SK-N-SH (cell line): ENCODE results near the gene THADA. TPM values are rescaled to one million over a fixed set of nuclear protein-coding genes. Genes with fewer than 3 reads are reported as not detected.

Source experiments
- CTCF ChIA-PET: fragments of 300-600, 350-600 bp; formaldehyde crosslinking; extraction: SDS; loops from one replicate; lab custom pipeline; 2021; lab: Yijun Ruan, JAX
- POLR2A ChIA-PET: fragments of 350-600 bp; sonication (Branson Sonifier 250); formaldehyde crosslinking; extraction: SDS; loops from one replicate; lab custom pipeline; 2020; ENCODE audit warnings: antibody characterized with exemption, inconsistent platforms; lab: Yijun Ruan, JAX
- DNase-seq: peaks from one replicate; pipeline ENCODE4 v3.0.0; 2012
- H2AFZ ChIP-seq: fragments of 200-600 bp; sonication (generic); 2 replicates; pipeline ENCODE4 v1.8.1; 2016; ENCODE audit warnings: antibody characterized with exemption, mild to moderate bottlenecking, low read depth
- H3F3A ChIP-seq: fragments of 200-600 bp; sonication (generic); replicated peaks from 2 replicates; pipeline ENCODE3; 2016; ENCODE audit warnings: antibody characterized with exemption, mild to moderate bottlenecking; ENCODE audit not compliant: insufficient read depth
- H3K27ac ChIP-seq, 2 experiments: fragments of 200-500 bp in 1 of 2; fragments of 200-600 bp in 1 of 2; sonication (Bioruptor generic) in 1 of 2; sonication (generic), shearing (Covaris generic) in 1 of 2; 2 replicates each; pipeline versions ENCODE4 v1.5.1 to v1.6.1; 2014 to 2016; ENCODE audit warnings: low read depth in 2 of 2, inconsistent platforms in 1 of 2, low read length in 1 of 2, mild to moderate bottlenecking in 1 of 2, mixed read lengths in 1 of 2
- H3K27me3 ChIP-seq: fragments of 200-600 bp; sonication (generic), shearing (Covaris generic); 2 replicates; pipeline ENCODE4 v1.6.1; 2016; ENCODE audit warnings: mixed run types; ENCODE audit not compliant: insufficient read depth
- H3K36me3 ChIP-seq, 2 experiments: fragments of 200-500 bp in 1 of 2; fragments of 200-600 bp in 1 of 2; sonication (Bioruptor generic) in 1 of 2; sonication (generic) in 1 of 2; replicated peaks in 1 of 2; 2 replicates each; pipeline versions ENCODE3 to v1.5.1; 2014 to 2016; ENCODE audit warnings: low read length in 1 of 2, mild to moderate bottlenecking in 1 of 2; ENCODE audit not compliant: insufficient read depth in 2 of 2, control insufficient read depth in 1 of 2
- H3K4me1 ChIP-seq, 2 experiments: fragments of 200-500 bp in 1 of 2; fragments of 200-600 bp in 1 of 2; sonication (Bioruptor generic) in 1 of 2; sonication (generic), shearing (Covaris generic) in 1 of 2; 2 replicates each; pipeline versions ENCODE4 v1.5.1 to v1.6.1; 2014 to 2016; ENCODE audit warnings: low read depth in 1 of 2, low read length in 1 of 2, mixed run types in 1 of 2; ENCODE audit not compliant: insufficient read depth in 2 of 2, control insufficient read depth in 1 of 2
- H3K4me2 ChIP-seq: fragments of 200-600 bp; sonication (generic), shearing (Covaris generic); 2 replicates; pipeline ENCODE4 v1.6.1; 2017; ENCODE audit warnings: mixed run types
- H3K4me3 ChIP-seq, 2 experiments: fragments of 200-500 bp in 1 of 2; fragments of 200-600 bp in 1 of 2; sonication (Bioruptor generic) in 1 of 2; sonication (generic), shearing (Covaris generic) in 1 of 2; 2 replicates each; pipeline versions ENCODE4 v1.5.1 to v1.8.1; 2014 to 2016; ENCODE audit warnings: low read depth in 2 of 2, inconsistent platforms in 1 of 2, low read length in 1 of 2, mild to moderate bottlenecking in 1 of 2, mixed read lengths in 1 of 2, moderate library complexity in 1 of 2
- H3K79me2 ChIP-seq: fragments of 200-600 bp; sonication (generic); 2 replicates; pipeline ENCODE4 v1.8.1; 2017; ENCODE audit warnings: mild to moderate bottlenecking; ENCODE audit not compliant: insufficient read depth
- H3K9ac ChIP-seq: fragments of 200-600 bp; sonication (generic); 2 replicates; pipeline ENCODE4 v1.6.1; 2017; ENCODE audit warnings: mixed run types
- H3K9me2 ChIP-seq: fragments of 200-600 bp; sonication (generic); 2 replicates; pipeline ENCODE4 v1.6.1; 2017; ENCODE audit warnings: mixed run types
- H3K9me3 ChIP-seq: fragments of 200-600 bp; sonication (generic); 2 replicates; pipeline ENCODE4 v1.6.1; 2017; ENCODE audit warnings: mixed run types, mild to moderate bottlenecking, moderate library complexity
- H4K20me1 ChIP-seq: fragments of 200-600 bp; sonication (generic); 2 replicates; pipeline ENCODE4 v1.6.1; 2017; ENCODE audit warnings: mild to moderate bottlenecking, mixed run types; ENCODE audit not compliant: insufficient read depth
- CHD2 ChIP-seq: fragments of 150-350 bp; IDR thresholded peaks from 2 replicates; pipeline ENCODE4 v1.6.1; 2018; ENCODE audit warnings: low read length; ENCODE audit not compliant: partially characterized antibody
- EP300 ChIP-seq, 2 experiments: IDR thresholded peaks; 2 replicates each; pipeline versions ENCODE4 v1.4.0 to v1.6.1; 2012; ENCODE audit warnings: borderline replicate concordance in 1 of 2, low read depth in 1 of 2, low read length in 1 of 2
- EZH2phosphoT487 ChIP-seq: fragments of 200-600 bp; sonication (generic); IDR thresholded peaks from 2 replicates; pipeline ENCODE4 v1.6.1; 2017; ENCODE audit warnings: low read depth, mixed run types, mild to moderate bottlenecking, antibody characterized with exemption, moderate library complexity, borderline replicate concordance
- FOSL2 ChIP-seq: IDR thresholded peaks from 2 replicates; pipeline ENCODE4 v1.4.0; 2012; ENCODE audit warnings: low read depth, mild to moderate bottlenecking, moderate library complexity, borderline replicate concordance
- FOXM1 ChIP-seq: IDR thresholded peaks from 2 replicates; pipeline ENCODE4 v1.4.0; 2012; ENCODE audit warnings: low read depth, mild to moderate bottlenecking
- GATA2 ChIP-seq: sonication (generic); formaldehyde crosslinking; IDR thresholded peaks from 2 replicates; pipeline ENCODE4 v1.5.0; 2020; ENCODE audit warnings: mild to moderate bottlenecking, missing genetic modification reagents
- MXI1 ChIP-seq: IDR thresholded peaks from 2 replicates; pipeline ENCODE4 v1.6.1; 2012; ENCODE audit warnings: mild to moderate bottlenecking, low read depth, low read length, improper control_type of control experiment
- NRF1 ChIP-seq: IDR thresholded peaks from 2 replicates; pipeline ENCODE4 v1.6.1; 2012; ENCODE audit warnings: low read depth, mild to moderate bottlenecking, low read length
- RCOR1 ChIP-seq: fragments of 150-350 bp; IDR thresholded peaks from 2 replicates; pipeline ENCODE4 v1.6.1; 2017; ENCODE audit warnings: antibody characterized with exemption, low read length
- RFX5 ChIP-seq: IDR thresholded peaks from 2 replicates; pipeline ENCODE4 v1.6.1; 2012; ENCODE audit warnings: mild to moderate bottlenecking, improper control_type of control experiment, low read length
- RXRA ChIP-seq: IDR thresholded peaks from 2 replicates; pipeline ENCODE4 v1.4.0; 2012; ENCODE audit warnings: low read depth, mild to moderate bottlenecking, borderline replicate concordance
- TAF1 ChIP-seq: IDR thresholded peaks from 2 replicates; pipeline ENCODE4 v1.6.1; 2012; ENCODE audit warnings: low read depth, mild to moderate bottlenecking, low read length, moderate library complexity, borderline replicate concordance
- TCF12 ChIP-seq: IDR thresholded peaks from 2 replicates; pipeline ENCODE4 v1.4.0; 2012
- TEAD4 ChIP-seq: IDR thresholded peaks from 2 replicates; pipeline ENCODE4 v1.4.0; 2012; ENCODE audit warnings: mild to moderate bottlenecking, borderline replicate concordance; ENCODE audit not compliant: insufficient read depth
- YY1 ChIP-seq: IDR thresholded peaks from 2 replicates; pipeline ENCODE4 v1.4.0; 2012; ENCODE audit warnings: low read depth, mild to moderate bottlenecking
- WGBS: methylation state at CpG from one replicate; pipeline ENCODE4 v1.1.6; 2017; ENCODE audit warnings: low lambda C conversion rate; 5-methylcytosine and 5-hydroxymethylcytosine counted together
- polyA plus RNA-seq, 3 experiments: library from polyadenylated mRNA; depleted of rRNA; stranded (reverse); fragments of >200 nt; gene quantifications; 2 replicates each; pipeline ENCODE4 v1.2.3, GENCODE V29; 2012
- TF ChIP-seq, protein P1 (sequence below): IDR thresholded peaks from 2 replicates; pipeline ENCODE4 v1.4.0; 2012; ENCODE audit warnings: low read depth, borderline replicate concordance
- TF ChIP-seq, protein P2 (sequence below): fragments of 150-350 bp; IDR thresholded peaks from 2 replicates; pipeline ENCODE4 v1.6.1; 2016; ENCODE audit warnings: mild to moderate bottlenecking, low read depth, low read length
- TF ChIP-seq, protein P3 (sequence below): IDR thresholded peaks from 2 replicates; pipeline ENCODE4 v1.4.0; 2012; ENCODE audit warnings: low read depth, borderline replicate concordance
- TF ChIP-seq, protein P4 (sequence below): IDR thresholded peaks from 2 replicates; pipeline ENCODE4; 2012
- TF ChIP-seq, protein P5 (sequence below): fragments of 200-600 bp; sonication (generic); IDR thresholded peaks from 2 replicates; pipeline ENCODE4 v1.6.1; 2017; ENCODE audit warnings: antibody characterized with exemption, mild to moderate bottlenecking, moderate library complexity

Gene THADA
- polyA plus RNA-seq, 1 of the 3 experiments (the other 2 are of a cell fraction), result 25.6 TPM

DNA sequence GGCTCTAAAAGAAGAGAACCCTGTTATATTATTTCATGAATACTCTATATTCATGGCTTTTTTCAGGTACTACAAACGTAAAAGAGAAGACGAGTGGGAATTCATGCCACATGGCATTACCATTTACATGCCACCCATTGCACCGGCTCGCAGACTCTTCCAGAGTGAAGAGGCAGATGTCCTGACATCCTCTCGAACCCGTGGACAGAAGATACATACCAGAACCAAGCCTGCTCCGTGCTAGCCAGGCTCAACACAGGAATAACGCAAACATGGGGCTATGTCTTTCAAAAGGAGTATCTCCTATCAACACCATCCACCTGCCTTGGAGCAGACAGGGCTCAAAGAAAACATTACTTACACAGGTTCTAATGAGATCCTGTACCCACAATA is 168.8 kb downstream of the THADA start:
- TF ChIP-seq, protein P1, sequence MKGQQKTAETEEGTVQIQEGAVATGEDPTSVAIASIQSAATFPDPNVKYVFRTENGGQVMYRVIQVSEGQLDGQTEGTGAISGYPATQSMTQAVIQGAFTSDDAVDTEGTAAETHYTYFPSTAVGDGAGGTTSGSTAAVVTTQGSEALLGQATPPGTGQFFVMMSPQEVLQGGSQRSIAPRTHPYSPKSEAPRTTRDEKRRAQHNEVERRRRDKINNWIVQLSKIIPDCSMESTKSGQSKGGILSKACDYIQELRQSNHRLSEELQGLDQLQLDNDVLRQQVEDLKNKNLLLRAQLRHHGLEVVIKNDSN, result no peak
- TF ChIP-seq CHD2 (no peak), EP300 (IDR thresholded peaks at IDR 0.05; ENCODE audit: borderline replicate concordance in 1 of 2, low read depth in 1 of 2, low read length in 1 of 2) (no peak), TAF1 (no peak), EZH2phosphoT487 (no peak), TEAD4 (no peak), RFX5 (no peak), RCOR1 (no peak), TCF12 (no peak), YY1 (no peak), FOXM1 (no peak), FOSL2 (no peak), GATA2 (CRISPR knock-in tag) (no peak), RXRA (no peak), MXI1 (no peak), NRF1 (no peak)
- TF ChIP-seq, protein P2, sequence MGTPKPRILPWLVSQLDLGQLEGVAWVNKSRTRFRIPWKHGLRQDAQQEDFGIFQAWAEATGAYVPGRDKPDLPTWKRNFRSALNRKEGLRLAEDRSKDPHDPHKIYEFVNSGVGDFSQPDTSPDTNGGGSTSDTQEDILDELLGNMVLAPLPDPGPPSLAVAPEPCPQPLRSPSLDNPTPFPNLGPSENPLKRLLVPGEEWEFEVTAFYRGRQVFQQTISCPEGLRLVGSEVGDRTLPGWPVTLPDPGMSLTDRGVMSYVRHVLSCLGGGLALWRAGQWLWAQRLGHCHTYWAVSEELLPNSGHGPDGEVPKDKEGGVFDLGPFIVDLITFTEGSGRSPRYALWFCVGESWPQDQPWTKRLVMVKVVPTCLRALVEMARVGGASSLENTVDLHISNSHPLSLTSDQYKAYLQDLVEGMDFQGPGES, result no peak
- TF ChIP-seq, protein P3, sequence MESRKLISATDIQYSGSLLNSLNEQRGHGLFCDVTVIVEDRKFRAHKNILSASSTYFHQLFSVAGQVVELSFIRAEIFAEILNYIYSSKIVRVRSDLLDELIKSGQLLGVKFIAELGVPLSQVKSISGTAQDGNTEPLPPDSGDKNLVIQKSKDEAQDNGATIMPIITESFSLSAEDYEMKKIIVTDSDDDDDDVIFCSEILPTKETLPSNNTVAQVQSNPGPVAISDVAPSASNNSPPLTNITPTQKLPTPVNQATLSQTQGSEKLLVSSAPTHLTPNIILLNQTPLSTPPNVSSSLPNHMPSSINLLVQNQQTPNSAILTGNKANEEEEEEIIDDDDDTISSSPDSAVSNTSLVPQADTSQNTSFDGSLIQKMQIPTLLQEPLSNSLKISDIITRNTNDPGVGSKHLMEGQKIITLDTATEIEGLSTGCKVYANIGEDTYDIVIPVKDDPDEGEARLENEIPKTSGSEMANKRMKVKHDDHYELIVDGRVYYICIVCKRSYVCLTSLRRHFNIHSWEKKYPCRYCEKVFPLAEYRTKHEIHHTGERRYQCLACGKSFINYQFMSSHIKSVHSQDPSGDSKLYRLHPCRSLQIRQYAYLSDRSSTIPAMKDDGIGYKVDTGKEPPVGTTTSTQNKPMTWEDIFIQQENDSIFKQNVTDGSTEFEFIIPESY, result no peak
- TF ChIP-seq, protein P4, sequence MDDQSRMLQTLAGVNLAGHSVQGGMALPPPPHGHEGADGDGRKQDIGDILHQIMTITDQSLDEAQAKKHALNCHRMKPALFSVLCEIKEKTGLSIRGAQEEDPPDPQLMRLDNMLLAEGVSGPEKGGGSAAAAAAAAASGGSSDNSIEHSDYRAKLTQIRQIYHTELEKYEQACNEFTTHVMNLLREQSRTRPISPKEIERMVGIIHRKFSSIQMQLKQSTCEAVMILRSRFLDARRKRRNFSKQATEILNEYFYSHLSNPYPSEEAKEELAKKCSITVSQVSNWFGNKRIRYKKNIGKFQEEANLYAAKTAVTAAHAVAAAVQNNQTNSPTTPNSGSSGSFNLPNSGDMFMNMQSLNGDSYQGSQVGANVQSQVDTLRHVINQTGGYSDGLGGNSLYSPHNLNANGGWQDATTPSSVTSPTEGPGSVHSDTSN, result no peak
- TF ChIP-seq, protein P5, sequence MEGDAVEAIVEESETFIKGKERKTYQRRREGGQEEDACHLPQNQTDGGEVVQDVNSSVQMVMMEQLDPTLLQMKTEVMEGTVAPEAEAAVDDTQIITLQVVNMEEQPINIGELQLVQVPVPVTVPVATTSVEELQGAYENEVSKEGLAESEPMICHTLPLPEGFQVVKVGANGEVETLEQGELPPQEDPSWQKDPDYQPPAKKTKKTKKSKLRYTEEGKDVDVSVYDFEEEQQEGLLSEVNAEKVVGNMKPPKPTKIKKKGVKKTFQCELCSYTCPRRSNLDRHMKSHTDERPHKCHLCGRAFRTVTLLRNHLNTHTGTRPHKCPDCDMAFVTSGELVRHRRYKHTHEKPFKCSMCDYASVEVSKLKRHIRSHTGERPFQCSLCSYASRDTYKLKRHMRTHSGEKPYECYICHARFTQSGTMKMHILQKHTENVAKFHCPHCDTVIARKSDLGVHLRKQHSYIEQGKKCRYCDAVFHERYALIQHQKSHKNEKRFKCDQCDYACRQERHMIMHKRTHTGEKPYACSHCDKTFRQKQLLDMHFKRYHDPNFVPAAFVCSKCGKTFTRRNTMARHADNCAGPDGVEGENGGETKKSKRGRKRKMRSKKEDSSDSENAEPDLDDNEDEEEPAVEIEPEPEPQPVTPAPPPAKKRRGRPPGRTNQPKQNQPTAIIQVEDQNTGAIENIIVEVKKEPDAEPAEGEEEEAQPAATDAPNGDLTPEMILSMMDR, result no peak
- 95% methylated on average over 8 of the region's 8 CpGs for WGBS
- Histone ChIP-seq H3K9me2 (no peaks in the 10 kb centered on the region), H2AFZ (no peak overlapping the region), H3K4me3 (no peak overlapping the region), H3K4me2 (no peak overlapping the region; the same call in 1 of the 2 replicates), H3K27me3 (no peaks in the 10 kb centered on the region), H3K4me1 (peaks cover 20 to 31% of the 10 kb centered on the region in 2 experiments), H3K27ac (peak overlapping the region; percentile 97 to 99), H4K20me1 (no peaks in the 10 kb centered on the region), H3K36me3 (no peaks in the 10 kb centered on the region), H3K9me3 (no peaks in the 10 kb centered on the region), H3K79me2 (no peaks in the 10 kb centered on the region), H3F3A (peaks cover 23% of the 10 kb centered on the region), H3K9ac (peak overlapping the region; percentile 55; the same call in 1 of the 2 replicates)
- POLR2A ChIA-PET, result interaction anchor here (1.1 to 1.4 kb wide), 2 partner anchors 21 to 160 kb away, joined by 3 to 5 read pairs; no protein-coding TSS in a partner anchor
- CTCF ChIA-PET, result interaction anchor here (1.0 to 1.9 kb wide), 6 partner anchors 11 to 116 kb away, joined by 3 to 10 read pairs (median 4); no protein-coding TSS in a partner anchor
- DNase-seq, result no peak
